ENCODE measurements around the gene BATF3. TPM values are rescaled to one million over a fixed set of nuclear protein-coding genes. Genes with fewer than 3 reads are reported as not detected.
"Not testable (repeated sequence)": the region's sequence is repeated elsewhere in the genome, so short reads cannot be mapped to it uniquely, and the experiment has no call there.

The BATF3 gene
- total RNA-seq, 3 donors from 2014 or later: 0.38 to 2.9 (median 1.6) TPM

DNA sequence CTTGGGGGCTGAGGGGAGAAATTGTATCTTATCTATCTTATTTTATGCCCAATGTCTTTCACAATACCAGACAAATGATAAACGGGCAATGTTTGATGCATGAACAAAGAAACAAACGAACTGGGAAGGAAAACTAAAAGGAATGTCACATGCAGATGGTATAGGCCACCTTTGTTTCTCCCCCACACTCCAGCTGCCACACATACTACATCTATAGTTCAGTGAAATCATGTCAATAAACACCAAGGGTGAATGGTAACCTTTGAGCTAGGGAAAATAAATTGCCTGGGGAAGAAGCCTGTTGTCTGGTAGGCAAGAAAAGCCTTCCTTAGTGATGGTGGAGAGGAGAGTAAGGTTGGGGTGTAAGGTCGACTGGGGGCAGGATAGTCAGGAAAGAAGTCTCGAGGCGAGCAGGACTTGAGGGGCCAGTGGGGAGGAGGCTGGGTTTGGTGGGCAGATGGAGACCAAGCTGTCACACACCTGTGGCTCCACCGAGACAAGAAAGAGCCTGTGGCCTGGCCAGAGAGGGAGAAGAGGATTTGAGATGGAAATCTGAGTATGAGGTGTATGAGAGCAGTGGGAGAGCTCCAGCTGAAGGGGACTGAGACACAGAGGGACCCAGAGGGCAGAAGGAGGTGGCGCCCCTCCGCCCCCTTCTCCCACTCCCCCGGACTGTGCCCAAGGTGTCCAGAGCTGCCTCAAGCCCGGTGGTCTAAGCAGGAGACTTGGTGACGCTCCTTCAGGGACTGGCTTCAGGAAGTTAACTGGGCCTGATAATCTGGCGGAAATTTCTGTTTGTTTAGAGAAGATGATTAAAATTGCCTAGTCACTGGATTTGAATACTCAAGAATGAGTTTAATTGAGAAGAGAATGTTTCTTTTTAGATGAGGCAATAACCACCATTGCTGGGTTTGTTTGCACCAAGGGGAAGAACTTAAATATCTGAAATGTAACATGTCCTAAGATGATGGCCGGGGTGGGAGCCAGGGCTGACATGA, 53.8 kb downstream of the BATF3 start:
- H3K9me3 ChIP-seq: no peaks in the 10 kb centered on the region
- H3K4me3 ChIP-seq: no peak overlapping the region
- ATAC-seq: peak; percentile 60
- no peaks in the 10 kb centered on the region for H3K36me3 ChIP-seq (ENCODE audit: low read depth)
- no peak for DNase-seq
- intact Hi-C loops (cut with DNase I, micrococcal nuclease): no loop called here
- H3K4me1 ChIP-seq (ENCODE audit: low read depth): no peaks in the 10 kb centered on the region
- TF ChIP-seq CTCF (IDR thresholded peaks at IDR 0.05): no peak

DNA sequence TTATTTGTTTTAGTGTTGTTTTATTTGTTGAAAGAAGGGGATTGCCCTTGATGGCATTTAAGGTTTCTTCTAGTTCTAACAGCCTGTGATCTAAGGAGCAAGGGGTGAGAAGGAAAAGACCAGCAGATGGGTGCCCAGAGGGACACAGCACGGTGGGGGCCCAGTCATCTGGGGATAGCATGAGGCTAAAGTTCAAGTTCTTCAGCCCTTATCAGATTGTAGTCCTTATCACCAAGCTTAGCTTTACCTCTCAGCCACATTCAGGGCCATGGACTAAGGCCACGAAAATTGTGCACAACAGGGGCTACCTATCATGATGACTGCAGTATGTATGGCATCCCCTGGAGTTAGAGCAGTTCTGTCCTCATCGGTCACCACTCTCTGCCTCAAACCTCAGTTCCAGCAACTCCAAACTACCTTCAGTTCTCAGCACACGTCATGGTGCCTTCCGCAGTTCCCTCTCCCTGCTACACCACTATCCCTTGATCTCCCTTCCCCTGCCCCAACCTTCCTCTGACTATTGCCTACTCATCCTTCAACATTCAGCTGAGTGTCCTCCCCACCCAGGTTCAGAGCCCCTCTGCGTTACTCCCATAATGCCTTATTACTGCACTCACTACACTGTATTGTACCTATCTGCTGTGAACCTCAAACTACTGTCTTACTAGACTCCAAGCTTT, 54.6 kb downstream of the BATF3 start:
- no peaks in the 10 kb centered on the region for H3K4me1 ChIP-seq (ENCODE audit: low read depth)
- peak; percentile 67 for ATAC-seq

DNA sequence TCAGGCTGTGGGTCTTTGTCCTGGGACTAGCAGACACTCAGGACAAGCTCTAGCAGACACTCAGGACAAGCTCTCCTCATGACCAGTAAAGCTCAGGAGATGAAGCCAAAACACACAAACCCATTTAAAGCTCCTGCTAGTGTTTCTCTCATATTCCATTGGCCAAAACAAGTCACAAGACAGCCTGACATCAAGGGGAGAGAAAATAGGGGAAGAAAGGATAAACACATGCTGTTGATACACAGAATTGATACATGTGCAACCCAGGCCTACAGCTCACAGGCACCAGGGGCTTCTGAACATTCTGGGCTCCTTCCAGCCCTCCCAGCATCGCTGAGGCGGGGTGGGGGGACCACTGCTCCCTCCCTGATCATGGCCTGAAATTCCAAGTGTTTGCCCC, 55.8 kb downstream of the BATF3 start:
- H3K9me3 ChIP-seq: no peaks in the 10 kb centered on the region
- intact Hi-C loops (cut with DNase I, micrococcal nuclease): no loop called here
- no peak for ATAC-seq
- H3K4me1 ChIP-seq (ENCODE audit: low read depth): no peaks in the 10 kb centered on the region
- H3K36me3 ChIP-seq (ENCODE audit: low read depth): no peaks in the 10 kb centered on the region
- H3K4me3 ChIP-seq: no peak overlapping the region
- no peak for DNase-seq
- TF ChIP-seq CTCF (IDR thresholded peaks at IDR 0.05): no peak

More for the DNA sequence above, 54.6 kb downstream of the BATF3 start:
- no peak for DNase-seq
- no peaks in the 10 kb centered on the region for H3K36me3 ChIP-seq (ENCODE audit: low read depth)
- H3K9me3 ChIP-seq: no peaks in the 10 kb centered on the region
- intact Hi-C loops (cut with DNase I, micrococcal nuclease): no loop called here
- no peak overlapping the region for H3K4me3 ChIP-seq
- no peak for TF ChIP-seq CTCF (IDR thresholded peaks at IDR 0.05)

DNA sequence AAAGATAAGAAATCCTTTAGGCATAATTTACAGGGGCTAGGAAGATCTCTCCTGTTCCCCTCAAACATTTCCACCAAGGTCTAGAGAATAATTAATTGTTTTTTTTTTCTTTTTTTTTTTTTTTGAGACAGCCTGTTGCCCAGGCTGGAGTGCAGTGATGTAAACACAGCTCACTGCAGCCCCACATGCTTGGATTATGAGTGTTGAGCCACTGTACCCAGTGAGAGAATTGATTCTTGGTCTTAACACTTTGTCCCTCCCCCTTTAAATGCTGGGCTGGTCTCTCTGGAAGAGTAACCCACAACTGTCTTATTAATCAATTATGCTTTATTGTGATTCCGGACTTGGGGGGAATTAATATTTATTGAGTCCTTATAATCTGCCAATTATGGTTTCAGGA, 57.7 kb downstream of the BATF3 start:
- intact Hi-C loops (cut with DNase I, micrococcal nuclease): no loop called here
- Histone ChIP-seq H3K4me3 (no peak overlapping the region), H3K9me3 (no peaks in the 10 kb centered on the region), H3K36me3 (ENCODE audit: low read depth) (no peaks in the 10 kb centered on the region), H3K4me1 (ENCODE audit: low read depth) (no peaks in the 10 kb centered on the region)
- no peak for TF ChIP-seq CTCF (IDR thresholded peaks at IDR 0.05)
- DNase-seq: no peak
- no peak for ATAC-seq

GRCh38 chr1:212640223-212640878, 59.3 kb downstream of the BATF3 start:
- no peaks in the 10 kb centered on the region for H3K9me3 ChIP-seq
- no peak for TF ChIP-seq CTCF (IDR thresholded peaks at IDR 0.05)
- DNase-seq: no peak
- intact Hi-C loops (cut with DNase I, micrococcal nuclease): no loop called here
- H3K4me3 ChIP-seq: no peak overlapping the region
- H3K36me3 ChIP-seq (ENCODE audit: low read depth): no peaks in the 10 kb centered on the region
- H3K4me1 ChIP-seq (ENCODE audit: low read depth): peaks cover 6% of the 10 kb centered on the region
- ATAC-seq: no peak

- H3K36me3 ChIP-seq (ENCODE audit: low read depth); H3K4me3 ChIP-seq; intact Hi-C loops (cut with DNase I, micrococcal nuclease); H3K4me1 ChIP-seq (ENCODE audit: low read depth); ATAC-seq; H3K9me3 ChIP-seq; DNase-seq: not testable (repeated sequence)
Measured at GRCh38 chr1:212639524-212639923, 60.1 kb downstream of the BATF3 start.
